CD4-positive, alpha-beta T cell treated with Interleukin-17A for 4 hours (primary cell): Measurements from ENCODE around the gene TSKS.

Experiments used
- DNase-seq: peaks from one replicate; pipeline ENCODE4 v3.0.0-alpha.2; 2020; ENCODE audit warnings: mixed read lengths

TSKS gene

GRCh38 chr19:49793561-49793840, 30.4 kb upstream of the TSKS start:
- no peak for DNase-seq

- DNase-seq, result no peak
Measured at GRCh38 chr19:49792829-49793560, 29.9 kb upstream of the TSKS start.

GRCh38 chr19:49791776-49792445, 28.8 kb upstream of the TSKS start:
- no peak for DNase-seq

GRCh38 chr19:49790866-49791265, 27.8 kb upstream of the TSKS start:
- DNase-seq, result no peak

- no peak for DNase-seq
Measured at GRCh38 chr19:49788857-49789256, 25.8 kb upstream of the TSKS start.

- DNase-seq, result no peak
Measured at GRCh38 chr19:49787746-49788145, 24.6 kb upstream of the TSKS start.

- no peak for DNase-seq
Measured at GRCh38 chr19:49786376-49786820, 23.3 kb upstream of the TSKS start.

GRCh38 chr19:49782515-49782914, 19.4 kb upstream of the TSKS start:
- DNase-seq, result no peak

GRCh38 chr19:49781394-49781793, 18.3 kb upstream of the TSKS start:
- no peak for DNase-seq

GRCh38 chr19:49780861-49781260, 17.8 kb upstream of the TSKS start:
- DNase-seq, result no peak

- no peak for DNase-seq
Measured at GRCh38 chr19:49779731-49780555, 16.8 kb upstream of the TSKS start.

GRCh38 chr19:49776371-49776764, 13.3 kb upstream of the TSKS start:
- no peak for DNase-seq

- no peak for DNase-seq
Measured at GRCh38 chr19:49775742-49776370, 12.8 kb upstream of the TSKS start.

GRCh38 chr19:49774969-49775368, 11.9 kb upstream of the TSKS start:
- no peak for DNase-seq

GRCh38 chr19:49773663-49774350, 10.7 kb upstream of the TSKS start:
- no peak for DNase-seq

GRCh38 chr19:49772850-49773432, 9.8 kb upstream of the TSKS start:
- no peak for DNase-seq

- DNase-seq, result no peak
Measured at GRCh38 chr19:49771674-49772139, 8.6 kb upstream of the TSKS start.

GRCh38 chr19:49770529-49770928, 7.4 kb upstream of the TSKS start:
- DNase-seq, result no peak

- DNase-seq, result no peak
Measured at GRCh38 chr19:49767967-49768581, 5.0 kb upstream of the TSKS start.

- DNase-seq, result no peak
Measured at GRCh38 chr19:49767381-49767780, 4.3 kb upstream of the TSKS start.

- DNase-seq, result no peak
Measured at GRCh38 chr19:49766930-49767299, 3.8 kb upstream of the TSKS start, which contains the start of gene AP2A1. Gene AP2A1 (plus strand): TSS chr19:49767001. CDS start chr19:49767134, 133 bp downstream.
